Measurements from ENCODE around the gene GTF2B.
A peak's percentile ranks its signal among the peaks of the same experiment; 100 is the strongest.
"Not testable (repeated sequence)": the region's sequence is repeated elsewhere in the genome, so short reads cannot be mapped to it uniquely, and the experiment has no call there.

The GTF2B gene

GRCh38 chr1:88920845-88921244 lies 29.5 kb upstream of the GTF2B start:
- Histone ChIP-seq H3K4me3 (no peak overlapping the region), H3K27ac (no peak overlapping the region)
- TF ChIP-seq, protein P1, sequence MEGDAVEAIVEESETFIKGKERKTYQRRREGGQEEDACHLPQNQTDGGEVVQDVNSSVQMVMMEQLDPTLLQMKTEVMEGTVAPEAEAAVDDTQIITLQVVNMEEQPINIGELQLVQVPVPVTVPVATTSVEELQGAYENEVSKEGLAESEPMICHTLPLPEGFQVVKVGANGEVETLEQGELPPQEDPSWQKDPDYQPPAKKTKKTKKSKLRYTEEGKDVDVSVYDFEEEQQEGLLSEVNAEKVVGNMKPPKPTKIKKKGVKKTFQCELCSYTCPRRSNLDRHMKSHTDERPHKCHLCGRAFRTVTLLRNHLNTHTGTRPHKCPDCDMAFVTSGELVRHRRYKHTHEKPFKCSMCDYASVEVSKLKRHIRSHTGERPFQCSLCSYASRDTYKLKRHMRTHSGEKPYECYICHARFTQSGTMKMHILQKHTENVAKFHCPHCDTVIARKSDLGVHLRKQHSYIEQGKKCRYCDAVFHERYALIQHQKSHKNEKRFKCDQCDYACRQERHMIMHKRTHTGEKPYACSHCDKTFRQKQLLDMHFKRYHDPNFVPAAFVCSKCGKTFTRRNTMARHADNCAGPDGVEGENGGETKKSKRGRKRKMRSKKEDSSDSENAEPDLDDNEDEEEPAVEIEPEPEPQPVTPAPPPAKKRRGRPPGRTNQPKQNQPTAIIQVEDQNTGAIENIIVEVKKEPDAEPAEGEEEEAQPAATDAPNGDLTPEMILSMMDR (IDR thresholded peaks at IDR 0.05), result no peak
- no peak for DNase-seq (ENCODE audit: low spot score)

- Histone ChIP-seq H3K4me3 (no peak overlapping the region), H3K27ac (no peak overlapping the region)
- TF ChIP-seq, protein P1 (IDR thresholded peaks at IDR 0.05), result no peak
- DNase-seq (ENCODE audit: low spot score), result no peak
Measured at GRCh38 chr1:88917321-88918025, 26.1 kb upstream of the GTF2B start.

DNA sequence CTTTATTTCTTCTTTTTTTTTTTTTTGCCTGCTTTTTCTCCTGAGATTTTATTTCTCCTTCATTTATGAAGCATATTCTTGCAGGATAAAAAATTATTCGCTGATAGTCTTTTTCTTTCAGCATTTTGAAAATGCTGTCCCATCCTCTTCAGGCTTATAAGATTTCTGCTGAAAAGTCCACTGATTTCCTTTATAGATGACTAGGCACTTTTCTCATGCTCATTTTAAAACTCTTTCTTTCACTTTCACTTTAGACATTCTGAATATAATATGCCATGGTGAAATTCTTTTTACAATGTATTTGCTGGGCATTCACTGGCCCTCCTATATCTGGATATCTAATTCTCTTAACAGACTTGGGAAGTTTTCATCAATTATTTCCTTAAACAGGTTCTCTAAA lies 25.5 kb upstream of the GTF2B start:
- TF ChIP-seq, protein P1 (IDR thresholded peaks at IDR 0.05), result no peak
- DNase-seq (ENCODE audit: low spot score), result no peak
- Histone ChIP-seq H3K27ac (no peak overlapping the region), H3K4me3 (no peak overlapping the region)

GRCh38 chr1:88911800-88912199 lies 20.4 kb upstream of the GTF2B start:
- DNase-seq (ENCODE audit: low spot score); H3K4me3 ChIP-seq; H3K27ac ChIP-seq: not testable (repeated sequence)

GRCh38 chr1:88911161-88911560 lies 19.8 kb upstream of the GTF2B start:
- TF ChIP-seq, protein P1 (IDR thresholded peaks at IDR 0.05), result no peak
- no peak for DNase-seq (ENCODE audit: low spot score)
- peak overlapping the region; percentile 37 for H3K4me3 ChIP-seq
- H3K27ac ChIP-seq, result peak overlapping the region in 1 of 2 donors; percentile 48

- no peak overlapping the region for H3K27ac ChIP-seq
- TF ChIP-seq, protein P1 (IDR thresholded peaks at IDR 0.05), result no peak
- DNase-seq (ENCODE audit: low spot score), result no peak
- no peak overlapping the region for H3K4me3 ChIP-seq
Measured at GRCh38 chr1:88910401-88910800, 19.0 kb upstream of the GTF2B start.

DNA sequence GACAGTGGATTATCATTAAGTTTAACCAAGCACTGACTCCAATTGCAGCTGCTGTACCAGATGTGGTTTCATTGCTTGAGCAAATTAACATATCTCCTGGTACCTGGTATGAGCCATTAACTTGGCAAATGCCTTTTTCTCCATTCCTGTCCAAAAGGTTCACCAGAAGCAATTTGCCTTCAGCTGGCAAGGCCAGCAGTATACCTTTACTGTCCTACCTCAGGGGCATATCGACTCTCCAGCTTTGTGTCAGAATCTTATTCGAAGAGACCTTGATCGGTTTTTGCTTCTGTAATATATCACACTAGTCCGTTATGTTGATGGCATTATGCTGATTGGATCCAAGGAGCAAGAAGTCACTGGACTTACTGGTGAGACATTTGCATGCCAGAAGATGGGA lies 9.5 kb upstream of the GTF2B start:
- TF ChIP-seq, protein P1 (IDR thresholded peaks at IDR 0.05), result no peak
- Histone ChIP-seq H3K27ac (no peak overlapping the region), H3K4me3 (no peak overlapping the region)
- no peak for DNase-seq (ENCODE audit: low spot score)
